PC-3 (cell line): ENCODE data around the gene KIF18B.

Experiments
- CTCF ChIP-seq: fragments of 300-600 bp; sonication (generic); conservative IDR thresholded peaks from 2 replicates; pipeline ENCODE4 v1.5.1; 2017; ENCODE audit warnings: antibody characterized with exemption, low read depth, mild to moderate bottlenecking, low read length
- EZH2 ChIP-seq: fragments of 300-600 bp; sonication (generic); IDR thresholded peaks from one replicate; pipeline ENCODE4 v1.6.1; 2017; ENCODE audit warnings: antibody characterized with exemption, mild to moderate bottlenecking, low read length; ENCODE audit not compliant: unreplicated experiment

- TF ChIP-seq CTCF (no peak), EZH2 (no peak)
Observed at GRCh38 chr17:44931376-44931775, 16.2 kb downstream of the KIF18B start.
